ENCODE results near the gene GABBR2.

GABBR2 gene

DNA sequence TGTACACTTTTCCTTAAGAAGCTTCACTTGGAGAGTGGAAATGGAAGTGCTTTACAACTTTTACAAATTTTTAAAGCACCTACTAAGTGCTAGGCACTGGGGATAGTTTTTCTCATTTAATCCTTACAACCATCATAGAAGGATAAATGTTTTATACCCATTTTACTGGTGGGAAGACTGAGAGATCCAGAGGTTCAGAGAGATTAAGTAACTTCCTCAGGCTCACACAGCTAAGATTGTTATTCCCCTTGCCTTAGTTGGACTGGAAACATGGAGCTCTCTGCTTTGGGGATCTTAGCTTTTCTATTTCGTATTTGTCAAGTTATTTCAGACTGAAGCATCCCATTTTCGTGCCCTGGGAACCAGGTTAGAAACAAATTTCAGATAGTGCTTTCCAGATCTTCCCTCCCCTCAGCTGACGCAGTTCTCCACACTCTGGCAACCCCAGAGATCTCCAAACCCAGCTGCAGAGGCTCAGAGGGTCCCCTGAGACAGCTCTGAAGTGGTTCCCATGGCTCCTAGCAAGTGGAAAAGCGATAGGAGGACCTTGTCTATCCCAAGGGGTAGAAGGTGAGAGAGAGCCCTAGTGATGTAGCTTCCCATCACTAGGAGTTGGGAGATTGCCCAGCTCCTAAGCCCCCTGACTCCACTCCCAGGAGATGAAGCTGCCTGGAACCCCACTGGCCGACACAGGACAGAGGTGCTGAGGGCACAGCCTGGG is 16.2 kb upstream of the GABBR2 start:
- no peaks in the 10 kb centered on the region for H3K36me3 ChIP-seq (ENCODE audit: control insufficient read depth, insufficient read depth, low read length)
- H3K4me3 ChIP-seq (ENCODE audit: insufficient read depth, low read depth, low read length, poor library complexity, severe bottlenecking), result no peak overlapping the region
- no peaks in the 10 kb centered on the region for H3K9me3 ChIP-seq (ENCODE audit: control insufficient read depth, low read length)
- no peak overlapping the region for H3K27ac ChIP-seq (ENCODE audit: insufficient read depth, low read length, poor library complexity, severe bottlenecking)
- H3K4me1 ChIP-seq (ENCODE audit: control insufficient read depth, insufficient read depth, low read length, poor library complexity, severe bottlenecking), result no peaks in the 10 kb centered on the region
- no peak for DNase-seq
- H3K27me3 ChIP-seq (replicated peaks; ENCODE audit: control insufficient read depth, insufficient read depth, low read length, poor library complexity, severe bottlenecking), result no peaks in the 10 kb centered on the region

DNA sequence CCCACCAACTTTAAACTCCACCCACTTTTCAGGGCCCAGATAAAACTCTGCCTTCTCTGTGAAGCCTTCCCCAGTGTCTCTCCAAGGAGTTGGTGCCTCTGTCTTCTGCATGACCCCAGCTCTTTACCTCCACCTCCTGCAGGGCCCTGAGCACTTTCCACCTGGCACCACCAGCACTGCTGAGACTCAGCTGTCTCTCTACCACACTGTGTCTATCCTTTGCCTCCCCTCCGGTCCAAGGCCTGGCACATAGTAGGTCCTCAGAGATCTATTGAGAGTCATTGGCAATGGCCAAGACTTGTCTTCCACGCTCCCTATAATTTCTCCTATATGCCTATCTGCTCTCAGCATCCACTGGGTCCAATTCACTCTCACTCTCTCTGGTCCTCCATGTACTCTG is 12.9 kb upstream of the GABBR2 start:
- Histone ChIP-seq H3K9me3 (ENCODE audit: control insufficient read depth, low read length) (no peaks in the 10 kb centered on the region), H3K27ac (ENCODE audit: insufficient read depth, low read length, poor library complexity, severe bottlenecking) (no peak overlapping the region), H3K4me1 (ENCODE audit: control insufficient read depth, insufficient read depth, low read length, poor library complexity, severe bottlenecking) (no peaks in the 10 kb centered on the region), H3K4me3 (ENCODE audit: insufficient read depth, low read depth, low read length, poor library complexity, severe bottlenecking) (no peak overlapping the region), H3K27me3 (replicated peaks; ENCODE audit: control insufficient read depth, insufficient read depth, low read length, poor library complexity, severe bottlenecking) (no peaks in the 10 kb centered on the region), H3K36me3 (ENCODE audit: control insufficient read depth, insufficient read depth, low read length) (no peaks in the 10 kb centered on the region)
- no peak for DNase-seq

DNA sequence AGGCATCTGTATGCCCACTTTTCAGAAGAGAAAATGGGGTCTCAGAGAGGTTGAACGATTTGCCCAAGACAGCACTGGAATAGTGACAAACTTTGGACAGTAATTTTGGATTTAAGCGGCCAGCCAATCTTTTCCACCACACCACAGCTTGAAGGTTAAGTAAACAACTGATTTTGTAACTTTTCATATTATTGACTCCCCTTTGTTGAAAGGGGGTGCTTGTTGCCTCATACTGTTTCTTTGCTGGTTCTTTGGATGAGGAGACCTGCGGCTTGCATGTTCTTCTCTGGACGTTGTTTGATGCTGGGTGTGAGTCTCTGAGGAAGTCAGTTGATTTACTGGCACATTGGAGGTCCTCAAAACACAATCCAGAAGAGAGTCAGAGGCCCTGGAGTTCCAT is 11.7 kb upstream of the GABBR2 start:
- H3K9me3 ChIP-seq (ENCODE audit: control insufficient read depth, low read length), result no peaks in the 10 kb centered on the region
- no peak overlapping the region for H3K27ac ChIP-seq (ENCODE audit: insufficient read depth, low read length, poor library complexity, severe bottlenecking)
- DNase-seq, result no peak
- no peak overlapping the region for H3K4me3 ChIP-seq (ENCODE audit: insufficient read depth, low read depth, low read length, poor library complexity, severe bottlenecking)
- H3K4me1 ChIP-seq (ENCODE audit: control insufficient read depth, insufficient read depth, low read length, poor library complexity, severe bottlenecking), result no peaks in the 10 kb centered on the region
- H3K36me3 ChIP-seq (ENCODE audit: control insufficient read depth, insufficient read depth, low read length), result no peaks in the 10 kb centered on the region
- H3K27me3 ChIP-seq (replicated peaks; ENCODE audit: control insufficient read depth, insufficient read depth, low read length, poor library complexity, severe bottlenecking), result no peaks in the 10 kb centered on the region

DNA sequence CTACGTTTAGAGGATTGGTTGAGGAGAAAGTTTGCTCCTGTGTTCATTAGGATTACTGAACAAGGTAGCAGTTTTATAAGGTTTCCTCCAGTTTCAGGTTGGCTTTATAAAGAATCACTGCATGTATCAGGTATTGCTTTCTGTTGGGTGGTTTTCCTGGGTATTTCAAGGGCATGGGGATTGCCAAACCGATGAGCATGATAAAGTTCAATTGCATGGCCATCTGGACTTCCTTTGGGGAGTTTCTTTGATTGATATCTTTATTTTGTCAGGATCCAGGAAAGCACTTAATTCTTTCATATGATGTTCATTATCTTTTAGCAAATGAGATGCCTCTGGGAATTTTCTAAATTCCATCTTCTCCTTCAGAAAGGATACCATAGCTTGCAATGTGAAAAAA is 10.3 kb upstream of the GABBR2 start:
- Histone ChIP-seq H3K27me3 (replicated peaks; ENCODE audit: control insufficient read depth, insufficient read depth, low read length, poor library complexity, severe bottlenecking) (no peaks in the 10 kb centered on the region), H3K4me1 (ENCODE audit: control insufficient read depth, insufficient read depth, low read length, poor library complexity, severe bottlenecking) (no peaks in the 10 kb centered on the region)

DNA sequence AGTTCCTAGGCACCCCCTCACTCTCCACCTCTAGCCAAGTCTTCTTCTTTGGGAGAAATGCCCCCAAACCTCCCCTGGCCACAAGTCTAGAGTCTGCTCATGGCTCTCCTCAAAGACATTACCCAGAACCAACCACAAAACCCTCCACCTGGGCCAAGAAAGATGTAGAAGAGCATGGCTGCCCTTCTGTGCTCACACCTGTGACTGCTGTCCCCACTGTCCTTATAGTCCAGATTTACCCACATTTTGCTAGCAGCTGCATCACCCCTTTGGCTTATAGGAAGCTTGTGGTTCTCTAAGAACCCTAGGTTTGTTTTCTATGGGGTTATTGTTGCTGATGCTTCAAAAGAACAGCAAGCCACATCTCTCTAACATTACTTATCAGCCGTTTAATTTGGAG is 6.1 kb upstream of the GABBR2 start:
- Histone ChIP-seq H3K4me3 (ENCODE audit: insufficient read depth, low read depth, low read length, poor library complexity, severe bottlenecking) (no peak overlapping the region), H3K4me1 (ENCODE audit: control insufficient read depth, insufficient read depth, low read length, poor library complexity, severe bottlenecking) (no peaks in the 10 kb centered on the region), H3K9me3 (ENCODE audit: control insufficient read depth, low read length) (no peaks in the 10 kb centered on the region), H3K27me3 (replicated peaks; ENCODE audit: control insufficient read depth, insufficient read depth, low read length, poor library complexity, severe bottlenecking) (no peaks in the 10 kb centered on the region), H3K36me3 (ENCODE audit: control insufficient read depth, insufficient read depth, low read length) (no peaks in the 10 kb centered on the region), H3K27ac (ENCODE audit: insufficient read depth, low read length, poor library complexity, severe bottlenecking) (no peak overlapping the region)
- DNase-seq, result no peak

More for the DNA sequence above, 10.3 kb upstream of the GABBR2 start:
- Histone ChIP-seq H3K9me3 (ENCODE audit: control insufficient read depth, low read length) (no peaks in the 10 kb centered on the region), H3K4me3 (ENCODE audit: insufficient read depth, low read depth, low read length, poor library complexity, severe bottlenecking) (no peak overlapping the region), H3K36me3 (ENCODE audit: control insufficient read depth, insufficient read depth, low read length) (no peaks in the 10 kb centered on the region), H3K27ac (ENCODE audit: insufficient read depth, low read length, poor library complexity, severe bottlenecking) (no peak overlapping the region)
- no peak for DNase-seq

DNA sequence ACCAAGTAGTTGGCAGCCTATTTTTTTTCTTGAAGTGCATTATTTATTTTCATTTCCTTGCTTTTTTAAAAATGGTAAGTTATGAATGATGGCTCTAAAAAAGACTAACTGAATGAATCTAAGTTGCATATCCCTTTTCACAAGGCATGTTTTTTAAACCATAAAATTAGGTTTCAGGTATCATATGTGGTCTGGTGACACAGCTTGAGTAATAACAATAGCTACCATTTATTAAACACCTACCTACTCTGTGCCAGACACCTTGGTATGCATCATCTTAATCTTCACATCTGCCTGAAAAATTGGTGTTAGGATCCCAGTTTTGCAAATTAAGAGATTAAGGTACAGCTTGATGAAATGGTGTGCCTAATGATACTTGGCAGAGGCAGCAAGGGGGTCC is 4.3 kb upstream of the GABBR2 start:
- no peaks in the 10 kb centered on the region for H3K4me1 ChIP-seq (ENCODE audit: control insufficient read depth, insufficient read depth, low read length, poor library complexity, severe bottlenecking)
- no peaks in the 10 kb centered on the region for H3K27me3 ChIP-seq (replicated peaks; ENCODE audit: control insufficient read depth, insufficient read depth, low read length, poor library complexity, severe bottlenecking)
- DNase-seq, result no peak
- H3K27ac ChIP-seq (ENCODE audit: insufficient read depth, low read length, poor library complexity, severe bottlenecking), result no peak overlapping the region
- no peaks in the 10 kb centered on the region for H3K36me3 ChIP-seq (ENCODE audit: control insufficient read depth, insufficient read depth, low read length)
- H3K4me3 ChIP-seq (ENCODE audit: insufficient read depth, low read depth, low read length, poor library complexity, severe bottlenecking), result no peak overlapping the region
- H3K9me3 ChIP-seq (ENCODE audit: control insufficient read depth, low read length), result no peaks in the 10 kb centered on the region

DNA sequence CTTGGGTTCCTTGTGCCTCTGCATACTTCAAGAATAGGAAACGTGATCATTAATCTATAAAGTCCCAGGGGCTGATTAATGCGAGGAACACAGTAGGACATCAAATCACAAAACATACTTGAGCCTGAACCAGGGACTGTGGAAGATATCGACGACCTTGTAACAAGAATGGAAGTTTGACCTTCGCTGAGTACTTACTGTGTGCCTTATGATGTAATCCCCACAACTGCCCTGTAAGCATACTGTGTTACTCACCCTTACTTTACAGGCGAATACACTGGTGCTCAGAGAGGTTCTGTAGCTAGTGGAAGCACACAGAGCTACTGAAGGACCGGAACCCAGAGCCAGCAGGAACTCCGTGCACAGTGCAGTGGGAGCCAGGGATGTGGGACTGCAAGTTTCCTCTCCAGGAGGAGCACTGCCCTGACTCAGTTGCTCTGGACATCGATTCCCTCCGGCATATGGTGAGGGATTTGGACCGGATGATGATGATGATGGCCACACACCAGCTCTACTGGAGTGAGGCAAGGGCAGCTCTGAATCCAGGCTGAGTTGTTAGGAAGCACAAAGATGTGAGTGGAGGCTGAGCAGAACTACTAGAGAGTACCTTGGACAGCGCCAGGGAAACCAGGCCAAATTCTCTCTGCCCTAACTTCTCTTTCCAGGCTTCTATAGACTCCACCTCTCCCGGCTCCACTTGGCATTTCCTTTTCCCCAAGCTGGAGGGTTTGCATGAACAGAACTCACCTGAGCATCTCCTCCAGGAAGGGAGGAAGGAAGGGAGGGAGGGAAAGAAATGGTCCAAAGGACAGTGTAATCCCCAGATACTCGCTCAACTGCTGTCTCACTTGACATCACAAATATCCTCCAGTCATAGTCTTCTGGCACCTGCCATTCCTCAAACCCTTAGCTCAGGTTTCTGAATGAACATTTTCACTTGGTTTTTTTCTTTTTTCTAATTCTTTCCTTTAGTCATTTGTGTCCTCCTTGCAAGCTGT is 1.5 kb upstream of the GABBR2 start:
- DNase-seq, result no peak
- Histone ChIP-seq H3K27ac (ENCODE audit: insufficient read depth, low read length, poor library complexity, severe bottlenecking) (no peak overlapping the region), H3K4me3 (ENCODE audit: insufficient read depth, low read depth, low read length, poor library complexity, severe bottlenecking) (no peak overlapping the region), H3K4me1 (ENCODE audit: control insufficient read depth, insufficient read depth, low read length, poor library complexity, severe bottlenecking) (peaks cover 3% of the 10 kb centered on the region), H3K27me3 (replicated peaks; ENCODE audit: control insufficient read depth, insufficient read depth, low read length, poor library complexity, severe bottlenecking) (peaks cover 13% of the 10 kb centered on the region), H3K36me3 (ENCODE audit: control insufficient read depth, insufficient read depth, low read length) (no peaks in the 10 kb centered on the region), H3K9me3 (ENCODE audit: control insufficient read depth, low read length) (no peaks in the 10 kb centered on the region)

DNA sequence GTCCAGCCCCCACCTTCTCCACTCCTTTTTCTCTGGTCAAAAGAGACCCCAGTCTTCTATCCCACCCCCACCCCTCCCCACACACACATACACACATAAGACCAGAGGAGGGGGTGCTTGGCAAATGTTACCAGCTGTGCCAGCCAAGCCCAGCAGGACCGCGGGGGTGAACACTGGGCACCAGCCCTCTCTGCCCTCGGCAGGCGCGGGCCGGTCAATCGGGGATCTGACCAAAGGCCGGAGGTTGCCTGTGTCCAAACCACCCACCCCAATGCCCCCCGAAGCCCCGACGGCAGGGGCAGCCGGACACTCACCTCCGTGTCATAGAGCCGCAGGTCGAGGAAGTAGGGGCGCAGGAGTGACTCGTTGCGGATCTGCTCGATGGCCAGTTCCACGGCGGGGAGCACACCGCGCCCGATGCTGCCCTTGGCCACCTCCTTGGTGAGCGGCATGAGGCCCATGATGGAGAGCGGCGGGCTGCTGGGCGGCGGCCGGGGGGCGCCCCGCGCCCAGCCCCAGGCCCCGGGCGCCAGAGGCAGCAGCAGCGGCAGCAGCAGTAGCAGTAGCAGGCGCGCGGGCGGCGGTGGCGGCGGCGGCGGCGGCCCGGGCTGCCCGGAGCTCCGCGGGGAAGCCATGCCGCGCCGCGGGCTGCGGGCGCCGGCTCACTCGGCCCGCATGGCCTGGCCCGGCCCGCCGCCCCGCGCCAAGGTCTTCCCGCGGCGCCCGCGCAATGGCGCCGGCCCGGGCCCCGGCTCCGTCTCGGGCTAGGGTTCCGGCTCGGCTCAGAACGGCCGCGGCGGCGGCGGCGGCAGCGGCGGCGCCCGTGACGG is 417 bp downstream of the GABBR2 start:
- Histone ChIP-seq H3K4me1 (ENCODE audit: control insufficient read depth, insufficient read depth, low read length, poor library complexity, severe bottlenecking) (peaks cover 3% of the 10 kb centered on the region), H3K9me3 (ENCODE audit: control insufficient read depth, low read length) (no peaks in the 10 kb centered on the region), H3K27me3 (replicated peaks; ENCODE audit: control insufficient read depth, insufficient read depth, low read length, poor library complexity, severe bottlenecking) (peaks cover 13% of the 10 kb centered on the region), H3K4me3 (ENCODE audit: insufficient read depth, low read depth, low read length, poor library complexity, severe bottlenecking) (no peak overlapping the region), H3K36me3 (ENCODE audit: control insufficient read depth, insufficient read depth, low read length) (no peaks in the 10 kb centered on the region), H3K27ac (ENCODE audit: insufficient read depth, low read length, poor library complexity, severe bottlenecking) (no peak overlapping the region)
- DNase-seq, result no peak

DNA sequence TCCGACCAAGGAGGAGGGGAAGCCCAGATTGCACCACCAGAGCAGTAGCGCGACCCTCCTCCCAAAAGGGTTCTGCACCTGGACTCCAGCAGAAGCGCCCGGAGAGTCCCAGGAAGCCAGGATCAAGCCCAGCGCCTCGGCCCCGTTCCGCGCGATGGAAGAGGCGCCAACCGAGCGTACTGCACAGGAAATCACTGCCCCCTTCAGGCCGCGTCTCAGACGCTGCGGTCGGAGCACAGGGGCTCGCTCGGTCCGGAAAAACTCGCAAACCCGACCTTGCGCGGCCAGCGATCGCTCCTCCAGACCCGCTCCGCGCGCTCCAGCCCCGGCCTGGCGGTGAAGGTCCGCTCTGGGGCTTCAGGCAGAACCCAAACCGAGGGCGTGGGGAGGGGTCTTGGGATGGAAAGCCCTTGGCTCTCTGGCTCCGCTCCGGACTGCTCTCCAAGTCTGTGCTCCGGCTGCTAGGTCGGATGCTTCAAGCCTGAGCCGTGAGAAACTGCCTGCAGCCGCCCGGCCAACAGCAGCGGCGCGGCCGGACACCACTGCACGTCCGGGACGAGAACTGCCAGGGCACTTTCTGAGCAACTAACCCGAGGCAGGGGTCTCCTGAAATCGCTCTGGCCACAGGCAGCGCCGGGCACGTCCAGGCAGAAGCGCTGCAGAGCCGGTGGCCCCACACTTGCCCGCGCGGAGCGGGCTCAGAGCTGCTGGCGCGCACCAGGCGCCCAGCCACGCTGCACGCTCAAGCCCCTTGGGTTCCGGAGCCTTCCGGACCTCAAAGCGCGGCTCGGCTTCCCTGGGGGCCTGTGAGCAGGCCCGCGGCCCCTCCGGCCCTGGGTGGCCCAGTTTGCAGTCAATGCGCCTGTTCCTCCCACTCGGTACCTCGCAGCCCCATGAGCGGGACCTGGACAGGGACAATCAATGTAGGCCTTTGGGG is 1.3 kb downstream of the GABBR2 start:
- Histone ChIP-seq H3K4me3 (ENCODE audit: insufficient read depth, low read depth, low read length, poor library complexity, severe bottlenecking) (no peak overlapping the region), H3K27me3 (replicated peaks; ENCODE audit: control insufficient read depth, insufficient read depth, low read length, poor library complexity, severe bottlenecking) (peaks cover 13% of the 10 kb centered on the region), H3K36me3 (ENCODE audit: control insufficient read depth, insufficient read depth, low read length) (no peaks in the 10 kb centered on the region), H3K27ac (ENCODE audit: insufficient read depth, low read length, poor library complexity, severe bottlenecking) (no peak overlapping the region), H3K4me1 (ENCODE audit: control insufficient read depth, insufficient read depth, low read length, poor library complexity, severe bottlenecking) (peaks cover 3% of the 10 kb centered on the region), H3K9me3 (ENCODE audit: control insufficient read depth, low read length) (no peaks in the 10 kb centered on the region)
- no peak for DNase-seq
